HG03457 (cell line): Measurements from ENCODE around the gene TMPRSS3.

ENCODE experiments used
- ATAC-seq: cut with Tn5 transposase; IDR thresholded peaks from one replicate; pipeline ENCODE4 v1.9.1; 2021; ENCODE audit warnings: moderate number of reproducible peaks; ENCODE audit not compliant: unreplicated experiment

The TMPRSS3 gene

GRCh38 chr21:42429021-42429420 lies 33.2 kb upstream of the TMPRSS3 start:
- ATAC-seq: no peak

- no peak for ATAC-seq
Observed at GRCh38 chr21:42427809-42428419, 32.1 kb upstream of the TMPRSS3 start.

GRCh38 chr21:42426876-42427480 lies 31.1 kb upstream of the TMPRSS3 start:
- no peak for ATAC-seq

GRCh38 chr21:42426424-42426823 lies 30.6 kb upstream of the TMPRSS3 start:
- ATAC-seq: no peak

GRCh38 chr21:42425591-42425990 lies 29.7 kb upstream of the TMPRSS3 start:
- no peak for ATAC-seq

GRCh38 chr21:42424914-42425541 lies 29.2 kb upstream of the TMPRSS3 start:
- no peak for ATAC-seq

- ATAC-seq: no peak
Observed at GRCh38 chr21:42423685-42424084, 27.8 kb upstream of the TMPRSS3 start.

- ATAC-seq: no peak
Observed at GRCh38 chr21:42423197-42423675, 27.4 kb upstream of the TMPRSS3 start.

GRCh38 chr21:42421018-42421793 lies 25.4 kb upstream of the TMPRSS3 start:
- ATAC-seq: no peak

- no peak for ATAC-seq
Observed at GRCh38 chr21:42419845-42420244, 24.0 kb upstream of the TMPRSS3 start.

GRCh38 chr21:42418886-42419285 lies 23.0 kb upstream of the TMPRSS3 start:
- no peak for ATAC-seq

- ATAC-seq: no peak
Observed at GRCh38 chr21:42417533-42417932, 21.7 kb upstream of the TMPRSS3 start.

GRCh38 chr21:42414928-42415769 lies 19.3 kb upstream of the TMPRSS3 start:
- peak; percentile 74 for ATAC-seq

- ATAC-seq: no peak
Observed at GRCh38 chr21:42414553-42414927, 18.7 kb upstream of the TMPRSS3 start.

GRCh38 chr21:42414066-42414465 lies 18.2 kb upstream of the TMPRSS3 start:
- ATAC-seq: no peak

- no peak for ATAC-seq
Observed at GRCh38 chr21:42413500-42413899, 17.6 kb upstream of the TMPRSS3 start.

- no peak for ATAC-seq
Observed at GRCh38 chr21:42413093-42413492, 17.2 kb upstream of the TMPRSS3 start.

GRCh38 chr21:42412636-42412933 lies 16.7 kb upstream of the TMPRSS3 start:
- no peak for ATAC-seq

GRCh38 chr21:42411891-42412635 lies 16.2 kb upstream of the TMPRSS3 start:
- ATAC-seq: no peak

- ATAC-seq: no peak
Observed at GRCh38 chr21:42411197-42411869, 15.5 kb upstream of the TMPRSS3 start.
